Measurements from ENCODE around the gene MEN1.
"Not testable (repeated sequence)": the region's sequence is repeated elsewhere in the genome, so short reads cannot be mapped to it uniquely, and the experiment has no call there.

The MEN1 gene

GRCh38 chr11:64832467-64833197 lies 22.3 kb upstream of the MEN1 start:
- no peak for DNase-seq

- DNase-seq: no peak
These were observed 21.1 kb upstream of the MEN1 start for GRCh38 chr11:64831411-64831891.

GRCh38 chr11:64829536-64830251 lies 19.3 kb upstream of the MEN1 start:
- no peak for DNase-seq

- DNase-seq: no peak
These were observed 17.1 kb upstream of the MEN1 start for GRCh38 chr11:64827451-64827839.

- DNase-seq: no peak
These were observed 16.5 kb upstream of the MEN1 start for GRCh38 chr11:64826578-64827450.

- no peak for DNase-seq
These were observed 15.7 kb upstream of the MEN1 start for GRCh38 chr11:64826062-64826461.

- DNase-seq: no peak
These were observed 13.3 kb upstream of the MEN1 start for GRCh38 chr11:64823568-64824119.

- DNase-seq: no peak
These were observed 7.1 kb upstream of the MEN1 start for GRCh38 chr11:64817476-64817875.

GRCh38 chr11:64815433-64815832 lies 5.1 kb upstream of the MEN1 start:
- not testable (repeated sequence) for DNase-seq

GRCh38 chr11:64814712-64815187 lies 4.4 kb upstream of the MEN1 start:
- no peak for DNase-seq

- no peak for DNase-seq
These were observed 3.5 kb upstream of the MEN1 start for GRCh38 chr11:64813826-64814225.

GRCh38 chr11:64810891-64811272 lies 531 bp upstream of the MEN1 start:
- DNase-seq: no peak

- DNase-seq: no peak
These were observed 540 bp downstream of the MEN1 start for GRCh38 chr11:64809781-64810241.

GRCh38 chr11:64805481-64805880 lies 4.9 kb downstream of the MEN1 start:
- no peak for DNase-seq

GRCh38 chr11:64804346-64805210 lies 5.8 kb downstream of the MEN1 start:
- DNase-seq: no peak

GRCh38 chr11:64803846-64804345 lies 6.5 kb downstream of the MEN1 start:
- no peak for DNase-seq

- DNase-seq: peak in 12 of 14 donors; percentile 34 to 86 (median 62)
These were observed 7.0 kb downstream of the MEN1 start, which contains the start of gene MAP4K2 for GRCh38 chr11:64803158-64803845. MAP4K2 (minus strand) TSS chr11:64803214; CDS start chr11:64803149, 65 bp downstream.

- no peak for DNase-seq
These were observed 7.8 kb downstream of the MEN1 start for GRCh38 chr11:64802370-64803157.

GRCh38 chr11:64801561-64802369 lies 8.6 kb downstream of the MEN1 start:
- no peak for DNase-seq
